ENCODE results near the gene NEU2. TPM values are rescaled to one million over a fixed set of nuclear protein-coding genes. Genes with fewer than 3 reads are reported as not detected.

NEU2 gene
- polyA plus RNA-seq, 3 donors: not detected

GRCh38 chr2:233082222-233082930, 49.9 kb downstream of the NEU2 start:
- peaks cover 93% of the 10 kb centered on the region for H3K79me2 ChIP-seq (ENCODE audit: insufficient read depth, low read length)
- intact Hi-C loops (cut with micrococcal nuclease): loop anchor here in 1 of 2 donors (10.0 kb wide), 1 partner anchor 768 kb away; no protein-coding TSS in a partner anchor
- H3K9me3 ChIP-seq (replicated peaks in 1 of 2; ENCODE audit: control insufficient read depth in 1 of 2, insufficient read depth in 1 of 2, low read length in 2 of 2): no peaks in the 10 kb centered on the region
- Mint-ChIP-seq H3K4me3 (peak overlapping the region; percentile 53 to 85), H3K9me3 (no peaks in the 10 kb centered on the region), H3K27me3 (ENCODE audit: low read depth in 3 of 3) (peaks cover 0 to 1% (median 0%) of the 10 kb centered on the region in 3 donors), H3K4me1 (peaks cover 96% of the 10 kb centered on the region), H3K27ac (peak overlapping the region; percentile 97 to 100 (median 99)), H3K36me3 (peaks cover 66 to 92% of the 10 kb centered on the region in 2 donors)
- peaks cover 92 to 99% of the 10 kb centered on the region in 2 donors for H3K4me1 ChIP-seq (ENCODE audit: control insufficient read depth in 1 of 2, insufficient read depth in 2 of 2, low read length in 2 of 2)
- peaks cover 36% of the 10 kb centered on the region for H4K20me1 ChIP-seq (ENCODE audit: insufficient read depth, low read length)
- no peak overlapping the region for H2AFZ ChIP-seq (ENCODE audit: insufficient read depth, low read depth, low read length, poor library complexity, severe bottlenecking)
- 20% methylated on average over 7 of the region's 11 CpGs for WGBS (ENCODE audit: insufficient coverage)
- H3K27ac ChIP-seq (ENCODE audit: low read depth in 1 of 2, low read length in 2 of 2): peak overlapping the region; percentile 90 to 95
- H3K9ac ChIP-seq (ENCODE audit: insufficient read depth, low read length, poor library complexity, severe bottlenecking): peak overlapping the region; percentile 67
- peak overlapping the region in 1 of 3 experiments; percentile 55 for H3K4me3 ChIP-seq (replicated peaks in 1 of 3; ENCODE audit: low read depth in 2 of 3, low read length in 3 of 3)
- peak in 2 of 3 donors; percentile 33 to 51 for DNase-seq
- H3K4me2 ChIP-seq (replicated peaks; ENCODE audit: extremely low read depth, low read length, poor library complexity, severe bottlenecking): peak overlapping the region; percentile 63
- TF ChIP-seq CTCF (IDR thresholded peaks at IDR 0.05): no peak
- H3K36me3 ChIP-seq (replicated peaks in 1 of 2; ENCODE audit: control insufficient read depth in 1 of 2, insufficient read depth in 2 of 2, low read length in 2 of 2): peaks cover 16 to 38% of the 10 kb centered on the region in 2 donors
- no peaks in the 10 kb centered on the region for H3K27me3 ChIP-seq (ENCODE audit: control insufficient read depth in 2 of 2, insufficient read depth in 2 of 2, low read length in 2 of 2)

- H3K4me3 ChIP-seq (replicated peaks in 1 of 3; ENCODE audit: low read depth in 2 of 3, low read length in 3 of 3): peak overlapping the region in 1 of 3 experiments; percentile 55
- peak overlapping the region; percentile 67 for H3K9ac ChIP-seq (ENCODE audit: insufficient read depth, low read length, poor library complexity, severe bottlenecking)
- no peaks in the 10 kb centered on the region for H3K9me3 ChIP-seq (replicated peaks in 1 of 2; ENCODE audit: control insufficient read depth in 1 of 2, insufficient read depth in 1 of 2, low read length in 2 of 2)
- H3K36me3 ChIP-seq (replicated peaks in 1 of 2; ENCODE audit: control insufficient read depth in 1 of 2, insufficient read depth in 2 of 2, low read length in 2 of 2): peaks cover 16 to 34% of the 10 kb centered on the region in 2 donors
- peak; percentile 49 to 61 (median 50) for DNase-seq
- H3K27ac Mint-ChIP-seq: peak overlapping the region; percentile 97 to 100 (median 99)
- H3K27me3 Mint-ChIP-seq (ENCODE audit: low read depth in 3 of 3): peaks cover 0 to 1% (median 0%) of the 10 kb centered on the region in 3 donors
- H4K20me1 ChIP-seq (ENCODE audit: insufficient read depth, low read length): peaks cover 35% of the 10 kb centered on the region
- peaks cover 64 to 93% of the 10 kb centered on the region in 2 donors for H3K36me3 Mint-ChIP-seq
- H3K79me2 ChIP-seq (ENCODE audit: insufficient read depth, low read length): peaks cover 93% of the 10 kb centered on the region
- H3K4me2 ChIP-seq (replicated peaks; ENCODE audit: extremely low read depth, low read length, poor library complexity, severe bottlenecking): peak overlapping the region; percentile 63
- peak overlapping the region; percentile 90 to 95 for H3K27ac ChIP-seq (ENCODE audit: low read depth in 1 of 2, low read length in 2 of 2)
- no peak overlapping the region for H2AFZ ChIP-seq (ENCODE audit: insufficient read depth, low read depth, low read length, poor library complexity, severe bottlenecking)
- no peaks in the 10 kb centered on the region for H3K9me3 Mint-ChIP-seq
- intact Hi-C loops (cut with micrococcal nuclease): loop anchor here in 1 of 2 donors (10.0 kb wide), 1 partner anchor 768 kb away; no protein-coding TSS in a partner anchor
- peaks cover 98% of the 10 kb centered on the region for H3K4me1 Mint-ChIP-seq
- H3K4me3 Mint-ChIP-seq: peak overlapping the region; percentile 69 to 85
- TF ChIP-seq CTCF (IDR thresholded peaks at IDR 0.05): no peak
- H3K4me1 ChIP-seq (ENCODE audit: control insufficient read depth in 1 of 2, insufficient read depth in 2 of 2, low read length in 2 of 2): peaks cover 98 to 99% of the 10 kb centered on the region in 2 donors
- WGBS (ENCODE audit: insufficient coverage): 16% methylated on average over 4 of the region's 9 CpGs
- H3K27me3 ChIP-seq (ENCODE audit: control insufficient read depth in 2 of 2, insufficient read depth in 2 of 2, low read length in 2 of 2): no peaks in the 10 kb centered on the region
Measured at GRCh38 chr2:233082931-233083755, 50.7 kb downstream of the NEU2 start.

All from CD14-positive monocyte (primary cell).